Activated CD4-positive, CD25-positive, alpha-beta regulatory T cell treated with anti-CD3 and anti-CD28 coated beads, Interleukin-2, amount 50 U/mL, for 16 hours (primary cell): ENCODE data around the gene HMX3.

Source experiments
- DNase-seq: peaks from one replicate; pipeline ENCODE4 v3.0.0-alpha.2; 2020; ENCODE audit warnings: low read depth, low spot score

HMX3 gene

GRCh38 chr10:123134343-123134914, 1.3 kb upstream of the HMX3 start:
- DNase-seq, result no peak

DNA sequence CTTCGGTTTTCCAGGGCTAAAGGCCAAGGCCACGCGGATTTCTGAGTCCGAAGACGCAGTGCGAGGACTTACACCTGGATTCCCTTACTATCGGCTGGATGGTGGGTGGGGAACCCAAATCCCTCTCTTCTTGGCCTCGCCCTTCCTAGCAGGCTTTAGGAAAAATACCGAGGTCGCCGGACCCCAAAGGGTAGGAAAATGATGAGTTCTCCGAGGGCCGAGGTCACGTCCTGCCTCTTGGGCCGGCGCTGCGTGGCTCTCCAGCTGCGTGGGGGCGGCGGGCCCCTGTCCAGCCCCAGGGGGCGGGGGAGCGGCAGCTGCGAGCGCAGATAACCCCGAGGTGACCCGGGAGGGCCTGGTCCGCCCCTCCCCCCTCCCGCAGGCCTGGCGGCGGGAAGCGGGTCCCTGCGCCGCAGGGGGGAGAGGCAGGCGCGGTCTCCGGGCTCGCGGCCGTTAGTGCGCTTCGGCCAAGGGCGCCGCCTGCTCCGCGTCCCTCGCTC, 805 bp upstream of the HMX3 start:
- no peak for DNase-seq

GRCh38 chr10:123136221-123136805, 543 bp downstream of the HMX3 start:
- DNase-seq, result no peak

DNA sequence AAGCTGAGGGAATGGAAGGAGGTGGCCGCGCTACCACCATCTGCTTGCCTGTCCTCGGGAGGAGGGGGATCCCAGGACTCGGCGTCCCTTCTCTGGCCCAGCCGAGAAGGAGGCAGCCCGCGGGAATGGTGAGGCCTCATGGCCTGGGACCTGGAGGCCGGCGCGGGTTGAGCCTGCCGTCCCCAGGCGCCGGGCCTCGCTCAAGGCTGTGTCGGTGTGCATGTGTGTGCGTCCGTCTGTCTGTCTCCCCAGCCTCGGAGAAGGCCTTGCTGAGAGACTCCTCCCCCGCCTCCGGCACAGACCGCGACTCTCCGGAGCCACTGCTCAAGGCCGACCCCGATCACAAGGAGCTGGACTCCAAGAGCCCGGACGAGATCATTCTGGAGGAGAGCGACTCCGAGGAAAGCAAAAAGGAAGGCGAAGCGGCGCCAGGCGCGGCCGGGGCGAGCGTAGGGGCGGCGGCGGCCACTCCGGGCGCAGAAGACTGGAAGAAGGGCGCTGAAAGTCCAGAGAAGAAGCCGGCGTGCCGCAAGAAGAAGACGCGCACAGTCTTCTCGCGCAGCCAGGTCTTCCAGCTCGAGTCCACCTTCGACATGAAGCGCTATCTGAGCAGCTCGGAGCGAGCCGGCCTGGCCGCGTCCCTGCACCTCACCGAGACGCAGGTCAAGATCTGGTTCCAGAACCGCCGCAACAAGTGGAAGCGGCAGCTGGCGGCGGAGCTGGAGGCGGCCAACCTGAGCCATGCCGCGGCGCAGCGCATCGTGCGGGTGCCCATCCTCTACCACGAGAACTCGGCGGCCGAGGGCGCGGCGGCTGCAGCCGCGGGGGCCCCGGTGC, 1.3 kb downstream of the HMX3 start:
- DNase-seq, result no peak

GRCh38 chr10:123139165-123139520, 3.4 kb downstream of the HMX3 start:
- DNase-seq, result no peak

GRCh38 chr10:123139521-123140163, 3.9 kb downstream of the HMX3 start:
- no peak for DNase-seq

DNA sequence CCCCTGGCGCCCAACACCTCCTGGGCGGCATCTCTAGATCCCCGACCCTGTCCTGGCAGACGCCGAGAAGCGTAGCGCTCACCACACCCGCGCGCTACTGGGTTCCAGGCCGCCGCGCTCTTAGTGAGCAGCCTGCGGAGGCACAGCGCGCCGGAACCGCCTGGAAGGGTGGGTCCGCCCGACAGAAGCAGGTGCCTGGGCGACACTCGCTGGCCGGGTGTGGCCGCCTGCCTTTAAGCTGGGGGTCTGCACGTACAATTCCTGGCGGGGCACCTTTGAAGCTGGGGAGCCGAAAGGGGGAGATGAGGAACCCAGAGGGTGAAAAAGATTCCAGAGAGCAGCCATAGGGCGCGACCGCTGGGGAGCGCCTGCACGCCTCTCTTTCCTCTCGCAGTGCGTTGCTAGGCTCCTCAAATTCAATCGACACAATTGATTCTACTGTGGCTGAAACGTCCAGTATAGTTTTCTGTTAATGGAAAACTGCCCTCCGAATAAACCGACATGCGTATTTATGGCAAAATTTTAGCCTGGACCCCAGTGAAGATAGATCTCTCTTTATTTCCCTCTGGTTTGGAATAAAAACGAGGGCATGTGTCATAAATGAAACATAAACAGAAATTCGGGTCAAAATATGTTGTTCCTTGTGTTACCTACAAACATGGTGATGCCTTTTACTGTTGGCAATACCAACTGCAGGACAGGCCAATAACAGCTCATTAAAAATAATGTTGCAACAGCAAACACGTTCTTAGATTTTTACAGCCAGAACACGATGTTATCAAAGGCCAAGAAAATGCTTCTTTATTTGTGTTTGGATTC, 4.6 kb downstream of the HMX3 start:
- DNase-seq, result no peak

- no peak for DNase-seq
These were observed 5.2 kb downstream of the HMX3 start for GRCh38 chr10:123140983-123141390.

GRCh38 chr10:123141791-123142700, 6.3 kb downstream of the HMX3 start:
- DNase-seq, result no peak

DNA sequence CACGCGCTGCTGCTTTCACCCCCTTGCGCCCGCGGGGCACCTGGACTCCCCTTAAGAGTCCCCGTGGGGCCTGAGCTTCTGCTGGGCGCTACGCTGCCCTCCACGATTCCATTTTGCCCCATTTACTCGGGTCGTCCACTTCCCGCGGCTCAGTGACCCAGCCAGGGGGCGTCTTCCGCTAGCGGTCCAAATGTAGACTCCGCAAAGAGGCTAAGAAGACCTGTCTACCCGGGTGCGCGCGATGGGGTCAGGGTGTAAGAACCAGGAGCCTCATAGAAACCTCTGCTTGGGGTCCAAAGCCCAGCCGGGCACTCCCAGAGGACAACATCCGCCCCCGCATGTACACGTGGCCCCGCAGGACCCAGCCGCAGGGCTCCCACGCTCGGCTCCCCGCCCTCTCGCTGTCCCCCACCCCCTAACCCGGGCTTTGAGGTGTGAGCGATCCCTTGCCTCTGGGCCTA, 7.0 kb downstream of the HMX3 start:
- no peak for DNase-seq

DNA sequence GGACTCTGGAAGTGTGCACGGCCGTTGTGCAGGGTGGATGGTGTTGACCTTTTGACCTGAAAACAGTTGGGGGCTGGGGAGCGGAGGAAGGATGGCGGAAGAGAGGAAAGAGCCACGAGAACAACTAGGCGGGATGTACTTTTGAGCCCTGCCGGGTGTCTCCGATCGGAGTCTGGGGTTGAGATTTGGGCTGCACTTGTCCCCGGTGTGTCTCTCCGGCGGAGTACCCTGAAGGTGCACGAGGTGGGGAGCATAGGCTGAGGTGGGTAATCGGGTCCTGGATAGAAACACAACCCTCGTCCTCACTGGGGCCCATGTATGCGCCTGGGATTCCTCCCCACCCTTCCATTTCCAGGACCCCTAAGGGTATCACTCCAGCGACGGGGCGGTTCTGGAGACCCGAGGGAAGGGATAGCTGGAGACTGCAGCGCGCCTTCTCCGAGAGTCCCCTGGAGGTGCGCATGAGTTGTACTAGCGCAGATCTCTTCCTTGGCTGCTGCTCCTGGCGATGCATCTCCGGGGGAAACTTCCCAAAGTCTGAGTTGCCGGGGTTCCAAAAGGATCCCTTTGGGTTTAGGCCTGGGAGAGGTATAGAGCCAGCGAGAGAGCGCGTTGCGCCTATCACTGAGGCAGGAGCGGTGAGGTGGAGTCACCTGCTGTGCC, 7.5 kb downstream of the HMX3 start:
- no peak for DNase-seq

DNA sequence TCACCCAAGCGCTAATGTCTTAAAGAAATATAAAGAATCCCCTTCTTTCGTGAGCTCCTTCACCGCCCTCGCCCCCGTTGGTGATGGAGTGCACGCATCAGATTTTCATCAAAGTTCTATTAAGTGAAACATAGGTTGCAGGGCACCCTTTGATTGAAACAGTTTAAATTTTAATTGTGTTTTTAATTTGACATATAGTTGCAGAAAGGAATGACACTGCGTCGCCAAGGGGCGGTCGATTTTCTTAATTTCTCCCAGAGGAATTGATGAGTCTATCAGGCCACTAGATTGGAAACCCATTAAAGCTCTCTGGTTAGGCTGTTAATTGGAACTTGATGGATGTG, 8.0 kb downstream of the HMX3 start:
- no peak for DNase-seq

DNA sequence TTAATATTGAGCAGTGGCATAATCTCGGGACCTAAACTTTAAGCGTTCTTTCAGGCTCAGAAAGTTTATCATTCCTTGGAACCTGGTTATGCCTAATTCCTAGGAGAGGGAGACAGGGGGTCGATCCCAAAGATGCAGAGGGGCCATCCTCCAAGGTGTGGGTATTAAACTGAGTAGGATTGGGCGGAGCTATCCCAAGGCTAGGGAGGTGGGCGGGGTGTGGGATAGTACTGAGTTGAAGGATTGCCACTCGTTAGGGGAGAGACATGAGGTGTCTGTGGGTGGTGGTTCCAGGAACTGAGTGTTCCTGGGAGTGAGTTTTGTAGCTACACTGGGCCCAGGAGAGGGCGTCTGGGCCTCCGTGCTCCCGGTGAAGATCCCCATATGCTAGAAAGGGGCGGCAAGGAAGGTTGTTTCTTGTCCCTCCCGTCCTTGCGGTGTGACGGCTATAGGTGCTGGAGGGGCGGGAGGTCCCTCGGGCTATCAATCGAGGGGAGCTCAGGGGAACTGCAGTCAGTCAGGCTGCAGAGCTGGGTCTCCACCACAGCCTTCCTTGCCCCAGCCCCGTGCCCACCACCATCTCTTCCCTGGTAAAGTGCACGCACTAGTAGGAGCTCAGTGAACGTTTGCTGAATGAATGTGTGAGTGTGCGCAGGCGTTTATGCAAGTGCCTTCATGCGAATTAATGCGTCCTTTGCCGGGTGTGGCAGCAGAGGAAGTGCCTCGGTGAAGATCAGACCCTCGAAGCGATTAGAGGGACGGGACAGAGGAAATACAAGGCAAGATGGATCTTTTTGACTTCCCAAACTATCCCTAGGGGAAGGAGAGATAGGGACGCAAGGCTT, 9.1 kb downstream of the HMX3 start:
- DNase-seq, result no peak

DNA sequence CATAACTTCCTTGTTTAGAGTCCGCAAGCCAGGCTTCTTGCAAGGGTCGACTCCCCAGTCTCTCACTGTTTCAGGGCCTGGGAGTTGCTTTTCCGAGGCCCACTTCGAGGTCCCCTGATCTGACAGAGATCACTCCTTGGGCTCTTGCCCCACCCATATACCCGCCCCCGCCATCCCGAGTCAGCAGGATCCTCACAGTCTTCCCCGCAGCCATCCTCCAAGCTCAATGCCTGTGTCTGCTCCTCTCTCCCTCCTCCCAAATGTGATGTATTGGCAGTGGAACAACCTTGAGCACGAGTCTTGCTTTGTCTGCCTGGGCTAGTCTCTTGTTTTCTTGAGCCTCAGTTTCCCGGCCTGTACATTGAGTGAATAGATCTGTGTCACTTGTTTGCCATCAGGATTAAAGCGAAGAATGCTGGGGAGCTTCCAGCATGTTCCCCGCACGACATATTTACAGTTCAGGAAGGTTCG, 9.8 kb downstream of the HMX3 start:
- DNase-seq, result no peak

GRCh38 chr10:123146013-123146893, 10.5 kb downstream of the HMX3 start:
- DNase-seq, result no peak

- no peak for DNase-seq
These were observed 11.3 kb downstream of the HMX3 start for GRCh38 chr10:123146894-123147634.
